HT1080 (cell line): Measurements from ENCODE around the gene HSF2BP. TPM values are rescaled to one million over a fixed set of nuclear protein-coding genes. Genes with fewer than 3 reads are reported as not detected.
"Not testable (repeated sequence)": the region's sequence is repeated elsewhere in the genome, so short reads cannot be mapped to it uniquely, and the experiment has no call there.

Source experiments
- DNase-seq: peaks from one replicate; pipeline ENCODE4 v3.0.0-alpha.2; 2015; ENCODE audit warnings: low read depth
- total RNA-seq: library from RNA; depleted of rRNA; stranded (reverse); fragments of >200 nt; shearing (Covaris generic); gene quantifications from 2 replicates; pipeline ENCODE4 v1.2.3, GENCODE V29; 2014

The HSF2BP gene
- total RNA-seq, 1 experiment from 2014 or later: 1.4 TPM

- peak; percentile 58 for DNase-seq
Observed at GRCh38 chr21:43619856-43620255, 39.4 kb downstream of the HSF2BP start.

- DNase-seq: no peak
Observed at GRCh38 chr21:43619344-43619743, 39.9 kb downstream of the HSF2BP start.

GRCh38 chr21:43618940-43619339 lies 40.3 kb downstream of the HSF2BP start:
- no peak for DNase-seq

- DNase-seq: not testable (repeated sequence)
Observed at GRCh38 chr21:43616861-43617260, 42.4 kb downstream of the HSF2BP start.

GRCh38 chr21:43614839-43615238 lies 44.4 kb downstream of the HSF2BP start:
- no peak for DNase-seq

- peak; percentile 53 for DNase-seq
Observed at GRCh38 chr21:43613755-43614638, 45.3 kb downstream of the HSF2BP start.

GRCh38 chr21:43611598-43612369 lies 47.5 kb downstream of the HSF2BP start:
- peak; percentile 37 for DNase-seq

- DNase-seq: peak; percentile 78
Observed at GRCh38 chr21:43609501-43610340, 49.6 kb downstream of the HSF2BP start.

GRCh38 chr21:43608664-43609063 lies 50.6 kb downstream of the HSF2BP start:
- DNase-seq: no peak

GRCh38 chr21:43608225-43608624 lies 51.1 kb downstream of the HSF2BP start:
- peak; percentile 78 for DNase-seq

GRCh38 chr21:43605320-43606215 lies 53.7 kb downstream of the HSF2BP start:
- no peak for DNase-seq

- DNase-seq: no peak
Observed at GRCh38 chr21:43604505-43605204, 54.6 kb downstream of the HSF2BP start.

- DNase-seq: peak; percentile 53
Observed at GRCh38 chr21:43603641-43604504, 55.4 kb downstream of the HSF2BP start.

GRCh38 chr21:43603233-43603626 lies 56.1 kb downstream of the HSF2BP start:
- DNase-seq: no peak

- DNase-seq: no peak
Observed at GRCh38 chr21:43602266-43603232, 56.7 kb downstream of the HSF2BP start.

GRCh38 chr21:43600642-43601402 lies 58.5 kb downstream of the HSF2BP start:
- peak; percentile 82 for DNase-seq

- no peak for DNase-seq
Observed at GRCh38 chr21:43599728-43600127, 59.6 kb downstream of the HSF2BP start.
